Measurements from ENCODE around the gene KRTCAP2.

Gene KRTCAP2

GRCh38 chr1:155183775-155184221, 10.7 kb upstream of the KRTCAP2 start:
- no peak for TF ChIP-seq CTCF (IDR thresholded peaks at IDR 0.05; ENCODE audit: low read depth, low read length)
- peaks cover 13% of the 10 kb centered on the region for H3K4me1 ChIP-seq
- H3K9me3 ChIP-seq, result no peaks in the 10 kb centered on the region
- DNase-seq, result no peak
- H3K4me3 ChIP-seq (ENCODE audit: low read depth, low read length), result no peak overlapping the region
- peaks cover 24% of the 10 kb centered on the region for H3K36me3 ChIP-seq
- H3K27me3 ChIP-seq, result no peaks in the 10 kb centered on the region

- peaks cover 37% of the 10 kb centered on the region for H3K36me3 ChIP-seq
- H3K27me3 ChIP-seq, result no peaks in the 10 kb centered on the region
- no peak overlapping the region for H3K4me3 ChIP-seq (ENCODE audit: low read depth, low read length)
- TF ChIP-seq CTCF (IDR thresholded peaks at IDR 0.05; ENCODE audit: low read depth, low read length), result no peak
- DNase-seq, result no peak
- H3K9me3 ChIP-seq, result no peaks in the 10 kb centered on the region
- H3K4me1 ChIP-seq, result peaks cover 13% of the 10 kb centered on the region
Measured at GRCh38 chr1:155182052-155182550, 9.0 kb upstream of the KRTCAP2 start.

GRCh38 chr1:155181371-155182051, 8.4 kb upstream of the KRTCAP2 start:
- Histone ChIP-seq H3K27me3 (no peaks in the 10 kb centered on the region), H3K36me3 (peaks cover 43% of the 10 kb centered on the region), H3K4me1 (peaks cover 13% of the 10 kb centered on the region), H3K9me3 (no peaks in the 10 kb centered on the region), H3K4me3 (ENCODE audit: low read depth, low read length) (no peak overlapping the region)
- no peak for DNase-seq
- no peak for TF ChIP-seq CTCF (IDR thresholded peaks at IDR 0.05; ENCODE audit: low read depth, low read length)

DNA sequence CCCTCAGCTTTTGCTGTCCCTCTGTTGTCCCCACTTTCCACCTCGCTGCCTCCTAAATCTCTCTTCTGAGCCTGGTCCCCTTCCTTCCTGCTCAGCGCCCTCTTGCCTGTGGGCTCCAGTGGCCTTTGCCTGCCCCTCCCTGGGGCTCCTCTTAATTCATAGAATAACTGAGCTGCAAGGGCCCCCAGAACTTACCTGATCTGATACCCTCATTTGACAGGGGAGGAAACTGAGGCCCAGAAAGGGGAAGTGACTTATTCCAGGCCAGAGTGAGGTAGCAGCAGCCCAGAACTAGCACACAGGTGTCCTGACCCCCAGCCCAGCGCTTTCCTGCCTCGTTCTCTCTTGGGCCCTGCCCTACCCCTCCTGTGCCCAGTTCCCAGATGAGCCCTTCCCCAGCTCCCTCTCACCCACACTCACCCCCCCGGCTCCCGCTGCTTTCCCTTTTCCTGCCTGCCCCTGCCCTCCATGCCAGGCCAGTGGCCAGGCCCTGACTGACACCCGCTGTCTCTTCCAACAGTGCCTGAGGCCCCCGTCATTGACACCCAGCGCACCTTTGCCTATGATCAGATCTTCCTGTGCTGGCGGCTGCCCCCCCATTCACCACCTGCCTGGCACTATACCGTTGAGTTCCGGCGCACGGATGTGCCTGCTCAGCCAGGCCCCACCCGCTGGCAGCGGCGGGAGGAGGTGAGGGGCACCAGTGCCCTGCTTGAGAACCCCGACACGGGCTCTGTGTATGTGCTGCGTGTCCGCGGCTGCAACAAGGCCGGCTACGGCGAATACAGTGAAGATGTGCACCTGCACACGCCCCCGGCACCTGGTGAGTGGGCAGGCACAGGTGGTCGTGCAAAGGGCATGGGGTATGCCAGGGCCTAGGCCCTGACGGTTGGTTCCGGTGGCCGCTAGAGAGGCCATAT, 6.3 kb upstream of the KRTCAP2 start:
- Histone ChIP-seq H3K9me3 (no peaks in the 10 kb centered on the region), H3K4me1 (peaks cover 14% of the 10 kb centered on the region), H3K27me3 (no peaks in the 10 kb centered on the region), H3K4me3 (ENCODE audit: low read depth, low read length) (no peak overlapping the region), H3K36me3 (peaks cover 43% of the 10 kb centered on the region)
- no peak for DNase-seq
- TF ChIP-seq CTCF (IDR thresholded peaks at IDR 0.05; ENCODE audit: low read depth, low read length), result no peak

DNA sequence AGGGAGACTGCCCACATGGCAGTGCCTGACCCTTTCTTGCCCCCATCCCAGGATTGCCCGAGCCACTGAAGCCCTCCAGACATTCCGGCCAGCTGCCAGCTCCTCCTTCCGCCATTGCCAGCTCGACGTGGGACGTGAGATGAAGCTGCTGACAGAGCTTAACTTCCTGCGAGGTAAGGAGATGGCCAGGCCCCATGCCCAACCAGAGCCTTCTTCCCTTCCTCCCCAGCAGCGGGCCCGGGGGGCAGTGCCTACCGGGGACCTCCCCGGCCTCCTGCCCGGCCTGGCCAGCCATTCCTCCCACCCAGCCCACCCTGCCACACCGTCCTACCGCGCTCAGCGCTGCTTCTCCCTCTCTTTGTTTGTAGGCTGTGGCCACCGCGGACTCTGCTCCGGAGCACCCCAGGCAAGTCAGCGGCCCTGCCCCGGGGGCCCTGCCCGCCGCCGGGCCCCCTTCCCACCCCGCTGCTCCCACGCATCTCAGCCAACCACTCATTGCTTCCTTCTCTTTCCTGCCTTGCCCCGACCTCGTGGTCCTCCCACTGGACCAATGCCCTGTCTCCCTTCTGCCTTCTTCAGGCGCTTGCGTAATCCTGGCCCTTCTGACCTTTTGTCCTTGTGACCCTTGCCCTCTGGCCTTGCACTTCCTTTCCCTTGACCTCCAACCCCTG, 5.5 kb upstream of the KRTCAP2 start:
- TF ChIP-seq CTCF (IDR thresholded peaks at IDR 0.05; ENCODE audit: low read depth, low read length), result no peak
- Histone ChIP-seq H3K9me3 (no peaks in the 10 kb centered on the region), H3K36me3 (peaks cover 40% of the 10 kb centered on the region), H3K4me1 (peaks cover 14% of the 10 kb centered on the region), H3K4me3 (ENCODE audit: low read depth, low read length) (no peak overlapping the region), H3K27me3 (no peaks in the 10 kb centered on the region)
- DNase-seq, result no peak

Data from BE2C (cell line).